Neural cell (in vitro differentiated cells): Measurements from ENCODE around the gene NFIX. TPM values are rescaled to one million over a fixed set of nuclear protein-coding genes. Genes with fewer than 3 reads are reported as not detected.

Experiments used
- H2AFZ ChIP-seq: fragments of 200-600, 300-800 bp; sonication (generic), shearing (Covaris generic); 2 replicates; pipeline ENCODE4 v1.6.0; 2014; ENCODE audit warnings: low read depth, mild to moderate bottlenecking, antibody characterized with exemption, low read length, moderate library complexity
- H3F3A ChIP-seq: fragments of 200-600 bp; shearing (Covaris generic); 2 replicates; pipeline ENCODE4 v1.6.1; 2016; ENCODE audit warnings: mild to moderate bottlenecking, moderate library complexity, mixed read lengths, antibody characterized with exemption, low read length; ENCODE audit not compliant: insufficient read depth, poor library complexity, severe bottlenecking
- H3K27ac ChIP-seq: fragments of 200-600, 300-800 bp; sonication (generic), shearing (Covaris generic); 2 replicates; pipeline ENCODE4 v1.5.1; 2014; ENCODE audit warnings: mild to moderate bottlenecking, low read length, moderate library complexity
- H3K27me3 ChIP-seq: fragments of 300-800, 200-600 bp; sonication (generic), shearing (Covaris generic); 2 replicates; pipeline ENCODE4 v1.6.0; 2014; ENCODE audit warnings: mild to moderate bottlenecking, low read depth, low read length, moderate library complexity; ENCODE audit not compliant: insufficient read depth
- H3K36me3 ChIP-seq: fragments of 300-800, 200-600 bp; sonication (generic), shearing (Covaris generic); 2 replicates; pipeline ENCODE4 v1.5.1; 2014; ENCODE audit warnings: mild to moderate bottlenecking, antibody characterized with exemption, low read length, moderate library complexity; ENCODE audit not compliant: insufficient read depth
- H3K4me2 ChIP-seq: fragments of 300-800, 200-600 bp; sonication (generic), shearing (Covaris generic); 2 replicates; pipeline ENCODE4 v1.6.0; 2014; ENCODE audit warnings: mild to moderate bottlenecking, low read length
- H3K4me3 ChIP-seq: fragments of 300-800, 200-600 bp; sonication (generic), shearing (Covaris generic); 2 replicates; pipeline ENCODE4 v1.5.1; 2014; ENCODE audit warnings: mild to moderate bottlenecking, low read length, moderate library complexity
- H3K79me2 ChIP-seq: fragments of 200-600 bp; shearing (Covaris generic); replicated peaks from 2 replicates; pipeline ENCODE4 v1.6.0; 2014; ENCODE audit warnings: mild to moderate bottlenecking, low read length, moderate library complexity; ENCODE audit not compliant: insufficient read depth
- H3K9ac ChIP-seq: fragments of 300-800, 200-600 bp; sonication (generic), shearing (Covaris generic); 2 replicates; pipeline ENCODE4 v1.6.1; 2016; ENCODE audit warnings: mild to moderate bottlenecking, low read length, mixed read lengths
- H3K9me2 ChIP-seq: fragments of 200-600 bp; shearing (Covaris generic); 2 replicates; pipeline ENCODE4 v1.6.1; 2016; ENCODE audit warnings: mild to moderate bottlenecking, low read length, mixed read lengths; ENCODE audit not compliant: insufficient read depth
- H3K9me3 ChIP-seq: fragments of 200-600, 300-800 bp; sonication (generic), shearing (Covaris generic); 2 replicates; pipeline ENCODE4 v1.6.1; 2016; ENCODE audit warnings: mild to moderate bottlenecking, mixed run types, low read length, moderate library complexity, mixed read lengths
- H4K20me1 ChIP-seq: fragments of 200-600 bp; shearing (Covaris generic); 2 replicates; pipeline ENCODE4 v1.6.1; 2016; ENCODE audit warnings: mild to moderate bottlenecking, mixed run types; ENCODE audit not compliant: insufficient read depth
- CTCF ChIP-seq: fragments of 450-650 bp; IDR thresholded peaks from 2 replicates; pipeline ENCODE4 v1.5.1; 2014; ENCODE audit warnings: antibody characterized with exemption, mild to moderate bottlenecking, moderate library complexity; ENCODE audit not compliant: poor library complexity, severe bottlenecking
- EP300 ChIP-seq: fragments of 450-650 bp; conservative IDR thresholded peaks from 2 replicates; pipeline ENCODE4 v1.6.1; 2014; ENCODE audit warnings: antibody characterized with exemption, mild to moderate bottlenecking, moderate library complexity; ENCODE audit not compliant: poor library complexity, severe bottlenecking
- EZH2 ChIP-seq: fragments of 200-600, 300-800 bp; shearing (Covaris generic), sonication (generic); IDR thresholded peaks from 2 replicates; pipeline ENCODE4 v1.6.1; 2014; ENCODE audit warnings: antibody characterized with exemption, low read length, borderline replicate concordance, mild to moderate bottlenecking; ENCODE audit not compliant: insufficient read depth, poor library complexity, severe bottlenecking
- MXI1 ChIP-seq: fragments of 450-650 bp; conservative IDR thresholded peaks from 2 replicates; pipeline ENCODE4 v1.6.1; 2014; ENCODE audit warnings: antibody characterized with exemption, mild to moderate bottlenecking; ENCODE audit not compliant: poor library complexity, severe bottlenecking
- POLR2AphosphoS5 ChIP-seq: IDR thresholded peaks from 2 replicates; pipeline ENCODE4 v1.6.1; 2012
- RAD21 ChIP-seq: fragments of 450-650 bp; conservative IDR thresholded peaks from 2 replicates; pipeline ENCODE4 v1.6.1; 2014; ENCODE audit warnings: antibody characterized with exemption, mild to moderate bottlenecking, moderate library complexity
- REST ChIP-seq: IDR thresholded peaks from 2 replicates; pipeline ENCODE4 v1.6.1; 2012; ENCODE audit warnings: borderline replicate concordance
- SMC3 ChIP-seq: fragments of 450-650 bp; conservative IDR thresholded peaks from 2 replicates; pipeline ENCODE4 v1.6.1; 2014; ENCODE audit warnings: antibody characterized with exemption, mild to moderate bottlenecking, moderate library complexity; ENCODE audit not compliant: poor library complexity
- TAF1 ChIP-seq: IDR thresholded peaks from 2 replicates; pipeline ENCODE4 v1.6.1; 2012; ENCODE audit warnings: low read depth
- polyA plus RNA-seq: library from polyadenylated mRNA; depleted of rRNA; stranded (reverse); fragments of >200 nt; gene quantifications from 2 replicates; pipeline ENCODE4 v1.2.3, GENCODE V29; 2014

NFIX gene
- polyA plus RNA-seq, 1 donor from 2014 or later, result not detected

GRCh38 chr19:12986726-12987125 is 8.5 kb upstream of the NFIX start:
- Histone ChIP-seq H3F3A (no peaks in the 10 kb centered on the region), H3K4me2 (no peak overlapping the region), H3K4me3 (no peak overlapping the region), H3K36me3 (no peaks in the 10 kb centered on the region), H3K79me2 (no peaks in the 10 kb centered on the region), H2AFZ (no peak overlapping the region), H3K27ac (no peak overlapping the region), H3K9ac (no peak overlapping the region), H3K9me3 (no peaks in the 10 kb centered on the region), H4K20me1 (no peaks in the 10 kb centered on the region), H3K9me2 (no peaks in the 10 kb centered on the region), H3K27me3 (peaks cover 29% of the 10 kb centered on the region)
- TF ChIP-seq CTCF (no peak), EP300 (no peak), MXI1 (no peak), RAD21 (no peak), TAF1 (no peak), REST (no peak), SMC3 (no peak), EZH2 (no peak), POLR2AphosphoS5 (no peak)

- no peak overlapping the region for H3K4me3 ChIP-seq
- no peaks in the 10 kb centered on the region for H3K36me3 ChIP-seq
- no peak overlapping the region for H3K27ac ChIP-seq
- H3K79me2 ChIP-seq, result no peaks in the 10 kb centered on the region
- H3K9me2 ChIP-seq, result no peaks in the 10 kb centered on the region
- H4K20me1 ChIP-seq, result no peaks in the 10 kb centered on the region
- no peak overlapping the region for H2AFZ ChIP-seq
- H3K4me2 ChIP-seq, result no peak overlapping the region
- no peaks in the 10 kb centered on the region for H3K9me3 ChIP-seq
- no peak overlapping the region for H3K9ac ChIP-seq
- H3K27me3 ChIP-seq, result peaks cover 31% of the 10 kb centered on the region
- no peaks in the 10 kb centered on the region for H3F3A ChIP-seq
- TF ChIP-seq EZH2 (no peak), RAD21 (no peak), TAF1 (no peak), POLR2AphosphoS5 (no peak), MXI1 (no peak), SMC3 (no peak), EP300 (no peak), CTCF (no peak), REST (no peak)
Measured at GRCh38 chr19:12987190-12987589, 8.1 kb upstream of the NFIX start.
